ENCODE data around the gene TRIM2.

- no peak for TF ChIP-seq CTCF (IDR thresholded peaks at IDR 0.05)
- no peak for TF ChIP-seq POLR2A (IDR thresholded peaks at IDR 0.05)
Measured at GRCh38 chr4:153296040-153296823, 92.0 kb downstream of the TRIM2 start.

All from vagina (tissue), 2 donors.